ENCODE data around the gene DLG2.
"Not testable (repeated sequence)": the region's sequence is repeated elsewhere in the genome, so short reads cannot be mapped to it uniquely, and the experiment has no call there.

DLG2 gene

GRCh38 chr11:85277693-85278092 lies 349.5 kb downstream of the DLG2 start:
- Histone ChIP-seq H3K27me3 (no peaks in the 10 kb centered on the region), H3K9me3 (no peaks in the 10 kb centered on the region), H3K4me1 (ENCODE audit: control insufficient read depth in 1 of 2, insufficient read depth in 1 of 2, low read depth in 1 of 2, low read length in 1 of 2) (no peaks in the 10 kb centered on the region), H3K27ac (no peak overlapping the region), H3K36me3 (no peaks in the 10 kb centered on the region), H3K4me3 (ENCODE audit: low read depth in 1 of 2, low read length in 1 of 2) (no peak overlapping the region)
- no peak for TF ChIP-seq CTCF (IDR thresholded peaks at IDR 0.05)

GRCh38 chr11:85276332-85276731 lies 350.8 kb downstream of the DLG2 start:
- Histone ChIP-seq H3K27me3 (no peaks in the 10 kb centered on the region), H3K4me1 (ENCODE audit: control insufficient read depth in 1 of 2, insufficient read depth in 1 of 2, low read depth in 1 of 2, low read length in 1 of 2) (no peaks in the 10 kb centered on the region), H3K9me3 (no peaks in the 10 kb centered on the region), H3K36me3 (no peaks in the 10 kb centered on the region), H3K27ac (no peak overlapping the region), H3K4me3 (ENCODE audit: low read depth in 1 of 2, low read length in 1 of 2) (no peak overlapping the region)
- TF ChIP-seq CTCF (IDR thresholded peaks at IDR 0.05), result no peak

GRCh38 chr11:85270315-85270714 lies 356.8 kb downstream of the DLG2 start:
- H3K9me3 ChIP-seq; H3K27ac ChIP-seq; H3K4me3 ChIP-seq (ENCODE audit: low read depth in 1 of 2, low read length in 1 of 2); H3K36me3 ChIP-seq; H3K4me1 ChIP-seq (ENCODE audit: control insufficient read depth in 1 of 2, insufficient read depth in 1 of 2, low read depth in 1 of 2, low read length in 1 of 2); H3K27me3 ChIP-seq: not testable (repeated sequence)

GRCh38 chr11:85269109-85269508 lies 358.0 kb downstream of the DLG2 start:
- Histone ChIP-seq H3K36me3 (no peaks in the 10 kb centered on the region), H3K27ac (no peak overlapping the region), H3K27me3 (no peaks in the 10 kb centered on the region), H3K4me1 (ENCODE audit: control insufficient read depth in 1 of 2, insufficient read depth in 1 of 2, low read depth in 1 of 2, low read length in 1 of 2) (peaks cover 7 to 9% of the 10 kb centered on the region in 2 experiments), H3K9me3 (no peaks in the 10 kb centered on the region), H3K4me3 (ENCODE audit: low read depth in 1 of 2, low read length in 1 of 2) (no peak overlapping the region)
- TF ChIP-seq CTCF (IDR thresholded peaks at IDR 0.05), result no peak

- Histone ChIP-seq H3K36me3 (no peaks in the 10 kb centered on the region), H3K27me3 (no peaks in the 10 kb centered on the region), H3K4me3 (ENCODE audit: low read depth in 1 of 2, low read length in 1 of 2) (no peak overlapping the region), H3K27ac (no peak overlapping the region), H3K4me1 (ENCODE audit: control insufficient read depth in 1 of 2, insufficient read depth in 1 of 2, low read depth in 1 of 2, low read length in 1 of 2) (peaks cover 12 to 14% of the 10 kb centered on the region in 2 experiments), H3K9me3 (no peaks in the 10 kb centered on the region)
- TF ChIP-seq CTCF (IDR thresholded peaks at IDR 0.05), result no peak
Observed at GRCh38 chr11:85266646-85267045, 360.5 kb downstream of the DLG2 start.

GRCh38 chr11:85263328-85263727 lies 363.8 kb downstream of the DLG2 start:
- peaks cover 11 to 12% of the 10 kb centered on the region in 2 experiments for H3K4me1 ChIP-seq (ENCODE audit: control insufficient read depth in 1 of 2, insufficient read depth in 1 of 2, low read depth in 1 of 2, low read length in 1 of 2)
- H3K9me3 ChIP-seq, result no peaks in the 10 kb centered on the region
- H3K27me3 ChIP-seq, result no peaks in the 10 kb centered on the region
- no peak for TF ChIP-seq CTCF (IDR thresholded peaks at IDR 0.05)
- H3K27ac ChIP-seq, result no peak overlapping the region
- H3K36me3 ChIP-seq, result no peaks in the 10 kb centered on the region
- H3K4me3 ChIP-seq (ENCODE audit: low read depth in 1 of 2, low read length in 1 of 2), result no peak overlapping the region

Data from neutrophil (primary cell).